Psoas muscle (tissue), 8 donors: Measurements from ENCODE around the gene TOR3A. TPM values are rescaled to one million over a fixed set of nuclear protein-coding genes. Genes with fewer than 3 reads are reported as not detected.
"Not testable (repeated sequence)": the region's sequence is repeated elsewhere in the genome, so short reads cannot be mapped to it uniquely, and the experiment has no call there.

Experiments
- ATAC-seq, 4 donors: fragments of 200-7000 bp; cut with Tn5 transposase; one replicate each; pipeline ENCODE4 v1.9.1; 2020; ENCODE audit warnings: moderate library complexity in 3 of 4, mild to moderate bottlenecking in 2 of 4
- DNase-seq, 2 donors: peaks; one replicate each; pipeline ENCODE4 v3.0.0-alpha.2; 2020
- H3K27ac ChIP-seq: fragments of 200-600 bp; one replicate; pipeline ENCODE4 v1.8.0; 2022
- H3K27me3 ChIP-seq, 3 donors: fragments of 200-600 bp in 1 of 3; one replicate each; pipeline versions ENCODE4 v1.6.1 to v1.8.0; 2013 to 2022; ENCODE audit warnings: low read length in 2 of 3, mild to moderate bottlenecking in 2 of 3, moderate library complexity in 1 of 3; ENCODE audit not compliant: insufficient read depth in 3 of 3
- H3K36me3 ChIP-seq, 2 donors: fragments of 200-600 bp in 1 of 2; one replicate each; pipeline versions ENCODE4 v1.6.1 to v1.8.0; 2013 to 2022; ENCODE audit warnings: low read depth in 1 of 2, mild to moderate bottlenecking in 1 of 2, moderate library complexity in 1 of 2; ENCODE audit not compliant: insufficient read depth in 1 of 2
- H3K4me1 ChIP-seq: fragments of 200-600 bp; one replicate; pipeline ENCODE4 v1.8.0; 2022
- H3K4me3 ChIP-seq: fragments of 200-600 bp; one replicate; pipeline ENCODE4 v1.8.0; 2022; ENCODE audit warnings: mild to moderate bottlenecking
- H3K9me3 ChIP-seq: fragments of 200-600 bp; one replicate; pipeline ENCODE4 v1.8.0; 2022
- CTCF ChIP-seq: fragments of 200-600 bp; IDR thresholded peaks from one replicate; pipeline ENCODE4 v1.8.0; 2022; ENCODE audit warnings: antibody characterized with exemption
- WGBS, 3 donors: extraction: QIAGEN DNeasy Blood & Tissue Kit; methylation state at CpG; one replicate each; pipeline versions ENCODE4 v1.1.6 to v1.1.7; 2013; 5-methylcytosine and 5-hydroxymethylcytosine counted together
- intact Hi-C, 2 donors: fragments of 100-400 bp; cut with DNase I; formaldehyde crosslinking; loops; one replicate each; pipeline versions ENCODE4 v1.11.0 to v1.14.2; 2022
- polyA plus RNA-seq, 3 donors: library from polyadenylated mRNA; stranded (reverse); fragments of 200-250 nt; gene quantifications; one replicate each; pipeline ENCODE4 v1.2.3, GENCODE V29; 2013
- total RNA-seq, 4 donors: library from RNA; stranded (reverse); fragmentation: NEBNext Ultra II Directional in 2 of 4; extraction: Animal tissue kit (Norgen Biotek cat#: 25700) in 2 of 4; gene quantifications; one replicate each; pipeline versions ENCODE4 v1.2.1 to v1.2.4, GENCODE V29; 2021 to 2023
- donor health status: healthy with polysubstance abuse.
- donor health status: DM: no; HTN: no; CAD: no; lungs with moderate emphysema.
- donor health status: Bipolar disorder and iron deficiency.
- donor health status: healthy.
- donor health status: DM: yes; HTN: yes; CAD: no.
- donor health status: DM: no; HTN: no; CAD: no.
- donor health status: DM: no; HTN: no; CAD: no.
- donor health status: DM: yes; HTN: yes; CAD: no.

The TOR3A gene
- total and polyA plus RNA-seq, 7 donors: 13.5 to 36.0 (median 23.0) TPM

DNA sequence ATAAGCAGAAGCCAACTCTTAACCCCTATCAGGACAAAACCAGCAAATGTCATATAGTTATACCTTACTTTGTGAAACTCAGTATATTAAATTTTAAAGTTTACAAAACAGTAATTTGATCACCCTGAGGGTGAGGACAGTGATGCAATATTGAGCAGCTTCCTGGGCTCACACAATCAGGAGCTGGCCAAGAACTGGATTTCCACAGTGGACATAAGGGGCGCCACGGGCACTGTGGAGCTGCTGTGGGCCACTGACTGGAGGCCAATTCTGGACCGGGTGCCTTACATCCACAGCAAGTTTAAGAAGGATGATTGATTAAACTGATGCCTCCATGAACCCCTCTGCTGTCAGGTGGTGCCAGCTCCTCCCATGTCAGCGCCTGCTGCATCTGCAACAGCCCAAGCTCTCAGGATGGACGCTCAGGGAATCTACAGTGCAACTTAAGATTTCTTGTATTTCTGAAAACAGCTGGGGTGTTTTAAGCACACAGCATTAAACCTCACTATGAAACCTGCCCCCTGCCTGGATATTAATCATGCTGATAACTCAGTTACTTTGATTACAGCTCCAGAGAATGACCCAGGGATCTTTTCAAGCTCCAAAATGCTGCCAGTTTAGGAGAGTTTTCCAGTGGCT, 55.9 kb downstream of the TOR3A start:
- WGBS, 3 donors: 50 to 61% (median 56%) methylated on average over 5 of the region's 5 CpGs
- Histone ChIP-seq H3K27ac (no peak overlapping the region), H3K9me3 (no peaks in the 10 kb centered on the region), H3K4me1 (peaks cover 37% of the 10 kb centered on the region), H3K36me3 (peaks cover 0 to 2% of the 10 kb centered on the region in 2 donors), H3K27me3 (no peaks in the 10 kb centered on the region), H3K4me3 (no peak overlapping the region)
- intact Hi-C loops: no loop called here
- DNase-seq (peak in 1 of 2 donors; percentile 55), ATAC-seq (peak; percentile 77 to 95 (median 88))
- TF ChIP-seq CTCF: no peak

GRCh38 chr1:179138755-179139154, 56.9 kb downstream of the TOR3A start:
- H3K9me3 ChIP-seq, H3K27me3 ChIP-seq, H3K4me3 ChIP-seq, ATAC-seq, intact Hi-C loops, H3K36me3 ChIP-seq, DNase-seq, H3K27ac ChIP-seq: not testable (repeated sequence)
- 95 to 96% (median 96%) methylated on average over 16 to 21 of the region's 21 CpGs for WGBS, 3 donors
- H3K4me1 ChIP-seq: peaks cover 45% of the 10 kb centered on the region

DNA sequence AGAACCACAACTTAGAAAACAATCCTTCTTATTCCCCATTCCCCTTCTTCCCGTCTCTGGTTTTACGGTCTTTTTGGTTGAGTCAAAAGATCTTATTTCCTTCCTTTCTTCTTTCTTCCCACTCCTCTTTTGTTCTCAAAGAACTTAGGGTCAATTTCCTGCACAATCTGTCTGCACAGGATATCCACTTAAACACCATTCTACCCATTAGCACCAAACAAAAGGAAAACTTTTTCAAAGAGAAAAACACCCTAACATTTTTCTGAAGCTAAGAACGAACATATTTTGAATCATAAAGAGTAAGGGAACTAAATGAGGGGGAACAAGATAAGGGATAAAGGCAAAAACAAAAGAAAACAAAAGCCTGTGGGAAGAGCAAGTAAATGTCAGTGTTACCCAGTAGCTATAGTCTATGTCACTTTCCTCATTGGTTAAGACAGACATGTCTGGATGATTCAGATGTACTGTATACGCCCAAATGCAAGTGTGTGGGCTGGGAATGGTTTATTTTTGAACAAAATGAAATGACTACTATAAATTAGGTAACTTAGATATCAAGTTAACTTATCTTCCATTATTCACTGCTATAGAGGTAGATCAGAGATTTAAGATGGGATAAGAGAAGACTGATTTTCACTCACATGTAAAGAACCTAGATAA, 59.9 kb downstream of the TOR3A start:
- H3K27me3 ChIP-seq: no peaks in the 10 kb centered on the region
- DNase-seq: no peak
- intact Hi-C loops: no loop called here
- 54 to 75% (median 69%) methylated on average over 4 of the region's 4 CpGs for WGBS, 3 donors
- peak overlapping the region; percentile 39 for H3K4me3 ChIP-seq
- peak overlapping the region; percentile 42 for H3K27ac ChIP-seq
- ATAC-seq: peak in 1 of 4 donors; percentile 48
- peaks cover 0 to 2% of the 10 kb centered on the region in 2 donors for H3K36me3 ChIP-seq
- H3K9me3 ChIP-seq: no peaks in the 10 kb centered on the region
- TF ChIP-seq CTCF: no peak
- peaks cover 45% of the 10 kb centered on the region for H3K4me1 ChIP-seq

GRCh38 chr1:179142889-179143299, 61.0 kb downstream of the TOR3A start:
- H3K27ac ChIP-seq: peak overlapping the region; percentile 53
- H3K36me3 ChIP-seq: peaks cover 0 to 2% of the 10 kb centered on the region in 2 donors
- H3K4me1 ChIP-seq: peaks cover 36% of the 10 kb centered on the region
- no peaks in the 10 kb centered on the region for H3K9me3 ChIP-seq
- H3K4me3 ChIP-seq: peak overlapping the region; percentile 39
- WGBS, 3 donors: 87 to 92% (median 91%) methylated on average over 2 of the region's 2 CpGs
- no peak for TF ChIP-seq CTCF
- ATAC-seq (peak; percentile 58 to 74 (median 66)), DNase-seq (no peak)
- H3K27me3 ChIP-seq: no peaks in the 10 kb centered on the region
- intact Hi-C loops: no loop called here

DNA sequence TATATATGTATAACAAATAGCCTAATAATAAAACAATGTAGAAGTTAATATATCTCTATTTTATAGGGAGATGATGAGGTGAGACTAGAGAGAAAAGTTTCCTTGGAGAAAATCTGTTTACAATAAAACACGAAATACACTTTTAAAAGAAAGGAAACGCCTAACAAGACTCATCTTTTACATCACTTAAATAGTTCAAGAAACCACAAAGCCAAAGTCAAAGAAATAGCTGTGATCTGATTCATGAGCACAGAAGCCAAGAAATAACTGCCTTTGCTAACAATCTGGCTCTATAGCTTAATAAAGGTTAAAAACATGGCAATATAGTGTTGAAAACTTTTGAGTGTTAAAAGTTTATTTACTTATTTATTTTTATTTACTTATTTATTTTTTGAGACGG, 61.5 kb downstream of the TOR3A start:
- ATAC-seq (peak in 3 of 4 donors; percentile 31 to 52 (median 49)), DNase-seq (no peak)
- no peak for TF ChIP-seq CTCF
- intact Hi-C loops: no loop called here
- Histone ChIP-seq H3K4me3 (peak overlapping the region; percentile 39), H3K27ac (peak overlapping the region; percentile 53), H3K27me3 (no peaks in the 10 kb centered on the region), H3K36me3 (peaks cover 0 to 2% of the 10 kb centered on the region in 2 donors), H3K4me1 (peaks cover 32% of the 10 kb centered on the region), H3K9me3 (no peaks in the 10 kb centered on the region)
- WGBS, 3 donors: 78 to 82% (median 80%) methylated on average over 3 of the region's 3 CpGs
